HG02870 (cell line): ENCODE results near the gene TRIB2.

ENCODE experiments used
- ATAC-seq: cut with Tn5 transposase; IDR thresholded peaks from one replicate; pipeline ENCODE4 v1.9.1; 2021; ENCODE audit warnings: mild to moderate bottlenecking, moderate library complexity; ENCODE audit not compliant: unreplicated experiment

Gene TRIB2

GRCh38 chr2:12771154-12771553 is 54.4 kb downstream of the TRIB2 start:
- no peak for ATAC-seq

- ATAC-seq = no peak
Observed at GRCh38 chr2:12773586-12774394, 57.1 kb downstream of the TRIB2 start.

GRCh38 chr2:12774395-12774727 is 57.6 kb downstream of the TRIB2 start:
- no peak for ATAC-seq

- ATAC-seq = no peak
Observed at GRCh38 chr2:12776521-12776961, 59.8 kb downstream of the TRIB2 start.

- no peak for ATAC-seq
Observed at GRCh38 chr2:12778369-12778768, 61.6 kb downstream of the TRIB2 start.

GRCh38 chr2:12778811-12779579 is 62.3 kb downstream of the TRIB2 start:
- no peak for ATAC-seq

- ATAC-seq = no peak
Observed at GRCh38 chr2:12781329-12781728, 64.6 kb downstream of the TRIB2 start.

GRCh38 chr2:12787891-12788801 is 71.4 kb downstream of the TRIB2 start:
- no peak for ATAC-seq

- ATAC-seq = no peak
Observed at GRCh38 chr2:12791906-12792305, 75.2 kb downstream of the TRIB2 start.
